Endothelial cell of umbilical vein (primary cell): ENCODE measurements around the gene GPR160. TPM values are rescaled to one million over a fixed set of nuclear protein-coding genes. Genes with fewer than 3 reads are reported as not detected.

Experiments
- BruUV-seq: library from RNA; stranded (reverse); fragments of 400-500 nt; replicated peaks from 2 replicates; lab custom pipeline; 2021; lab: Mats Ljungman, UMichigan
- CTCF ChIA-PET: fragments of 300-600, 350-600 bp; sonication (Branson Sonifier 250); formaldehyde crosslinking; loops from one replicate; lab custom pipeline; 2021; ENCODE audit warnings: antibody characterized with exemption, inconsistent platforms; lab: Charles Lee
- POLR2A ChIA-PET: fragments of 300-600, 350-600 bp; sonication (Branson Sonifier 250); formaldehyde crosslinking; loops from one replicate; lab custom pipeline; 2021; ENCODE audit warnings: antibody characterized with exemption, inconsistent platforms; lab: Charles Lee
- DNase-seq: peaks from one replicate; pipeline ENCODE4 v3.0.0-alpha.2; 2011; ENCODE audit warnings: low read depth, low spot score
- FAIRE-seq: peaks from 2 replicates; lab custom pipeline; 2011; peaks lifted over from hg19 to GRCh38; lab: Jason Lieb, UNC
- H2AFZ ChIP-seq: 2 replicates; pipeline ENCODE4 v1.6.0; 2012; ENCODE audit warnings: low read depth, low read length, control low read depth, inconsistent platforms
- H3K27ac ChIP-seq: 2 replicates; pipeline ENCODE4 v1.5.1; 2011; ENCODE audit warnings: low read depth, mild to moderate bottlenecking, control low read depth, low read length, moderate library complexity; ENCODE audit not compliant: insufficient read depth
- H3K27me3 ChIP-seq, 2 experiments: 2 replicates each; pipeline versions ENCODE4 v1.6.0 to v1.6.1; 2011; ENCODE audit warnings: low read length in 2 of 2, mixed read lengths in 1 of 2; ENCODE audit not compliant: control insufficient read depth in 2 of 2, insufficient read depth in 2 of 2
- H3K36me3 ChIP-seq, 2 experiments: 2 replicates in 1 of 2; 3 replicates in 1 of 2; pipeline ENCODE4 v1.5.1; 2011; ENCODE audit warnings: low read length in 2 of 2, mild to moderate bottlenecking in 1 of 2, moderate library complexity in 1 of 2; ENCODE audit not compliant: control insufficient read depth in 2 of 2, insufficient read depth in 2 of 2; ENCODE audit errors: extremely low read depth in 1 of 2
- H3K4me1 ChIP-seq: 3 replicates; pipeline ENCODE4 v1.5.1; 2011; ENCODE audit warnings: mild to moderate bottlenecking, low read length; ENCODE audit not compliant: control insufficient read depth, insufficient read depth; ENCODE audit errors: extremely low read depth
- H3K4me2 ChIP-seq: 2 replicates; pipeline ENCODE4 v1.6.1; 2011; ENCODE audit warnings: low read length, control low read depth, mixed read lengths; ENCODE audit not compliant: insufficient read depth
- H3K4me3 ChIP-seq, 3 experiments: fragments of 200-600 bp in 1 of 3; sonication (generic), shearing (Covaris generic) in 1 of 3; replicated peaks in 1 of 3; 2 replicates each; pipeline ENCODE4 v1.5.1; 2011 to 2016; ENCODE audit warnings: control low read depth in 3 of 3, low read length in 3 of 3, mild to moderate bottlenecking in 2 of 3, inconsistent platforms in 1 of 3, low read depth in 1 of 3, moderate library complexity in 1 of 3; ENCODE audit not compliant: insufficient read depth in 1 of 3
- H3K79me2 ChIP-seq: 2 replicates; pipeline ENCODE4 v1.6.0; 2012; ENCODE audit warnings: low read length, inconsistent platforms; ENCODE audit not compliant: control insufficient read depth, insufficient read depth
- H3K9ac ChIP-seq: replicated peaks from 2 replicates; pipeline ENCODE3; 2011; ENCODE audit warnings: low read length, control low read depth; ENCODE audit not compliant: insufficient read depth; ENCODE audit errors: extremely low read depth
- H3K9me1 ChIP-seq: replicated peaks from 3 replicates; pipeline ENCODE4 v1.6.0; 2011; ENCODE audit warnings: mild to moderate bottlenecking, low read length; ENCODE audit not compliant: control insufficient read depth, insufficient read depth; ENCODE audit errors: extremely low read depth
- H3K9me3 ChIP-seq: replicated peaks from 2 replicates; pipeline ENCODE4 v1.5.1; 2012; ENCODE audit warnings: low read length, inconsistent platforms; ENCODE audit not compliant: control insufficient read depth, insufficient read depth
- H4K20me1 ChIP-seq: replicated peaks from 2 replicates; pipeline ENCODE3; 2011; ENCODE audit warnings: mild to moderate bottlenecking, low read length; ENCODE audit not compliant: control insufficient read depth, insufficient read depth; ENCODE audit errors: extremely low read depth
- CTCF ChIP-seq, 2 donors: IDR thresholded peaks; 1 replicate in 1 of 2; 2 replicates in 1 of 2; pipeline ENCODE4 v1.5.1; 2011; ENCODE audit warnings: low read length in 2 of 2, mild to moderate bottlenecking in 2 of 2, moderate library complexity in 2 of 2, control low read depth in 1 of 2, inconsistent platforms in 1 of 2, low read depth in 1 of 2; ENCODE audit not compliant: insufficient read depth in 1 of 2; ENCODE audit errors: extremely low read depth in 1 of 2
- EZH2 ChIP-seq: IDR thresholded peaks from 2 replicates; pipeline ENCODE4 v1.6.1; 2012; ENCODE audit warnings: borderline replicate concordance, low read depth, mild to moderate bottlenecking, moderate library complexity, low read length, inconsistent platforms; ENCODE audit not compliant: severe bottlenecking
- FOS ChIP-seq: IDR thresholded peaks from 2 replicates; pipeline ENCODE4 v1.6.1; 2011; ENCODE audit warnings: mild to moderate bottlenecking, low read length, moderate library complexity, borderline replicate concordance; ENCODE audit not compliant: insufficient read depth
- GATA2 ChIP-seq: IDR thresholded peaks from 2 replicates; pipeline ENCODE4 v1.7.0; 2011; ENCODE audit warnings: low read depth, mild to moderate bottlenecking, moderate library complexity, mixed read lengths, low read length; ENCODE audit not compliant: insufficient read length, insufficient read depth
- MYC ChIP-seq: IDR thresholded peaks from one replicate; pipeline ENCODE4 v1.6.1; 2011; ENCODE audit warnings: mild to moderate bottlenecking, low read depth, low read length
- POLR2A ChIP-seq: IDR thresholded peaks from 2 replicates; pipeline ENCODE4 v1.6.1; 2012; ENCODE audit warnings: low read depth, mild to moderate bottlenecking, control low read depth, low read length
- POLR2AphosphoS5 ChIP-seq: IDR thresholded peaks from 2 replicates; pipeline ENCODE4 v1.6.1; 2012; ENCODE audit warnings: low read depth, mild to moderate bottlenecking, control low read depth, low read length, moderate library complexity; ENCODE audit not compliant: insufficient read depth
- dilution Hi-C: fragments of 300-500 bp; cut with MboI; formaldehyde crosslinking; loops from one replicate; pipeline ENCODE4 v1.15.0; 2019; ENCODE audit warnings: low sequenced_read_pairs; ENCODE audit not compliant: extremely low pct_ligation_motif_present
- intact Hi-C: fragments of 100-400 bp; cut with micrococcal nuclease; formaldehyde crosslinking; loops from one replicate; pipeline ENCODE4 v1.10.0; 2022
- polyA plus RNA-seq, 4 experiments: library from polyadenylated mRNA; depleted of rRNA in 3 of 4; stranded (reverse) in 3 of 4; unstranded in 1 of 4; fragments of >200 nt; gene quantifications; 2 replicates each; pipeline versions ENCODE4 v1.2.1 to v1.2.3, GENCODE V29; 2011 to 2012; ENCODE audit warnings: missing spikeins in 1 of 4
- total RNA-seq: library from RNA; stranded (reverse); gene quantifications from 2 replicates; pipeline ENCODE4 v1.2.3, GENCODE V29; 2021

GPR160 gene
- total and polyA plus RNA-seq, 2 donors (not counting 3 experiments of a cell fraction or from before 2014, with no cell fraction given): 0.39 to 1.3 TPM

- Histone ChIP-seq H3K27ac (no peak overlapping the region), H3K36me3 (no peaks in the 10 kb centered on the region), H3K4me3 (no peak overlapping the region), H4K20me1 (no peaks in the 10 kb centered on the region), H3K9me1 (no peaks in the 10 kb centered on the region), H3K4me2 (no peak overlapping the region), H3K9ac (no peak overlapping the region), H3K4me1 (peaks cover 5% of the 10 kb centered on the region), H3K27me3 (no peaks in the 10 kb centered on the region), H2AFZ (no peak overlapping the region), H3K9me3 (no peaks in the 10 kb centered on the region), H3K79me2 (no peaks in the 10 kb centered on the region)
- CTCF ChIA-PET: no interaction called here
- DNase-seq: no peak
- POLR2A ChIA-PET: no interaction called here
- no peak for FAIRE-seq
- BruUV-seq: no TSS peak
- dilution Hi-C loops: no loop called here
- intact Hi-C loops: no loop called here
- TF ChIP-seq GATA2 (no peak), MYC (no peak), FOS (no peak), POLR2AphosphoS5 (no peak), POLR2A (no peak)
Observed at GRCh38 chr3:170050753-170051152, 13.0 kb downstream of the GPR160 start.

GRCh38 chr3:170052398-170052797 lies 14.6 kb downstream of the GPR160 start:
- H3K4me3 ChIP-seq: no peak overlapping the region
- H3K9ac ChIP-seq: no peak overlapping the region
- H4K20me1 ChIP-seq: no peaks in the 10 kb centered on the region
- FAIRE-seq: no peak
- ChIA-PET POLR2A (no interaction called here), CTCF (interaction anchor here (2.3 kb wide), 1 partner anchor 190 kb away, joined by 18 read pairs; no protein-coding TSS in a partner anchor)
- H3K27ac ChIP-seq: no peak overlapping the region
- H3K9me3 ChIP-seq: no peaks in the 10 kb centered on the region
- H3K4me2 ChIP-seq: no peak overlapping the region
- H3K4me1 ChIP-seq: peaks cover 5% of the 10 kb centered on the region
- intact Hi-C loops: no loop called here
- no peaks in the 10 kb centered on the region for H3K79me2 ChIP-seq
- H3K9me1 ChIP-seq: no peaks in the 10 kb centered on the region
- dilution Hi-C loops: no loop called here
- no peaks in the 10 kb centered on the region for H3K36me3 ChIP-seq
- H3K27me3 ChIP-seq: no peaks in the 10 kb centered on the region
- TF ChIP-seq EZH2 (no peak), CTCF (IDR thresholded peaks at IDR 0.05; ENCODE audit: extremely low read depth in 1 of 2, insufficient read depth in 1 of 2, low read depth in 1 of 2, low read length in 2 of 2) (no peak)
- BruUV-seq: no TSS peak
- H2AFZ ChIP-seq: no peak overlapping the region
- no peak for DNase-seq
